H1 (cell line): ENCODE results near the gene ARGLU1. TPM values are rescaled to one million over a fixed set of nuclear protein-coding genes. Genes with fewer than 3 reads are reported as not detected.

ENCODE experiments used
- CTCF ChIA-PET: fragments of 300-600 bp; sonication (Branson Sonifier 250); formaldehyde crosslinking; loops from one replicate; lab custom pipeline; 2021; ENCODE audit not compliant: partially characterized antibody; lab: Charles Lee
- POLR2A ChIA-PET: fragments of 300-600 bp; sonication (Branson Sonifier 250); formaldehyde crosslinking; loops from one replicate; lab custom pipeline; 2021; ENCODE audit warnings: inconsistent platforms; ENCODE audit not compliant: partially characterized antibody; lab: Charles Lee
- DNase-seq, 2 experiments: peaks; one replicate each; pipeline versions ENCODE4 v3.0.0 to v3.0.0-alpha.2; 2010 to 2022; ENCODE audit warnings: low spot score in 2 of 2, low read depth in 1 of 2, mixed read lengths in 1 of 2
- FAIRE-seq: peaks from 2 replicates; lab custom pipeline; 2011; peaks lifted over from hg19 to GRCh38; lab: Jason Lieb, UNC
- H2AFZ ChIP-seq: 2 replicates; pipeline ENCODE4 v1.8.1; 2012; ENCODE audit warnings: low read length, inconsistent platforms
- H2AK5ac ChIP-seq: 2 replicates; pipeline ENCODE4 v1.6.1; 2013; ENCODE audit warnings: low read depth, low read length
- H2BK120ac ChIP-seq: replicated peaks from 2 replicates; pipeline ENCODE3; 2013; ENCODE audit warnings: low read depth, low read length, inconsistent platforms
- H2BK12ac ChIP-seq: 2 replicates; pipeline ENCODE4 v1.6.1; 2013; ENCODE audit warnings: low read depth, low read length
- H2BK15ac ChIP-seq: 2 replicates; pipeline ENCODE4 v1.6.1; 2013; ENCODE audit warnings: low read length
- H2BK20ac ChIP-seq: 2 replicates; pipeline ENCODE4 v1.6.1; 2013; ENCODE audit warnings: low read length
- H2BK5ac ChIP-seq: 2 replicates; pipeline ENCODE4 v1.6.1; 2013; ENCODE audit warnings: low read depth, low read length
- H3K14ac ChIP-seq: 2 replicates; pipeline ENCODE4 v1.6.1; 2013; ENCODE audit warnings: inconsistent platforms; ENCODE audit not compliant: insufficient read length
- H3K18ac ChIP-seq: 2 replicates; pipeline ENCODE4 v1.6.1; 2013; ENCODE audit warnings: low read length; ENCODE audit errors: extremely low read depth
- H3K23ac ChIP-seq: 2 replicates; pipeline ENCODE4 v1.6.1; 2013; ENCODE audit warnings: inconsistent platforms; ENCODE audit not compliant: insufficient read length
- H3K23me2 ChIP-seq: 2 replicates; pipeline ENCODE4 v1.6.1; 2013; ENCODE audit warnings: low read depth, low read length
- H3K27ac ChIP-seq: 2 replicates; pipeline ENCODE4 v1.6.1; 2011; ENCODE audit warnings: low read depth, low read length, inconsistent platforms
- H3K27me3 ChIP-seq, 4 experiments: replicated peaks in 1 of 4; 1 replicate in 1 of 4; 2 replicates in 3 of 4; pipeline versions ENCODE4 v1.6.1 to v1.8.1; 2011 to 2013; ENCODE audit warnings: low read length in 3 of 4, mild to moderate bottlenecking in 3 of 4, inconsistent platforms in 2 of 4, mixed read lengths in 2 of 4, moderate library complexity in 1 of 4; ENCODE audit not compliant: control insufficient read depth in 3 of 4, insufficient read depth in 3 of 4; ENCODE audit errors: extremely low read depth in 1 of 4
- H3K36me3 ChIP-seq, 4 experiments: 2 replicates each; pipeline versions ENCODE4 v1.6.1 to v1.8.1; 2011 to 2013; ENCODE audit warnings: mild to moderate bottlenecking in 4 of 4, low read length in 3 of 4, moderate library complexity in 2 of 4, control low read depth in 1 of 4, inconsistent platforms in 1 of 4; ENCODE audit not compliant: insufficient read depth in 4 of 4, control insufficient read depth in 2 of 4
- H3K4ac ChIP-seq: replicated peaks from 2 replicates; pipeline ENCODE3; 2013; ENCODE audit warnings: low read length, low read depth, mixed read lengths, inconsistent platforms; ENCODE audit not compliant: insufficient read length
- H3K4me1 ChIP-seq, 4 experiments: replicated peaks in 1 of 4; 1 replicate in 1 of 4; 2 replicates in 3 of 4; pipeline versions ENCODE4 v1.6.1 to v1.8.1; 2011 to 2013; ENCODE audit warnings: low read length in 3 of 4, inconsistent platforms in 2 of 4, mixed read lengths in 1 of 4; ENCODE audit not compliant: insufficient read depth in 4 of 4, control insufficient read depth in 3 of 4
- H3K4me2 ChIP-seq, 2 experiments: 2 replicates each; pipeline versions ENCODE4 v1.6.1 to v1.8.1; 2011 to 2013; ENCODE audit warnings: low read depth in 2 of 2, low read length in 2 of 2, control low read depth in 1 of 2, inconsistent platforms in 1 of 2, mild to moderate bottlenecking in 1 of 2; ENCODE audit not compliant: insufficient read depth in 1 of 2
- H3K4me3 ChIP-seq, 4 experiments: fragments of 200-600, 300-600 bp in 1 of 4; sonication (generic), shearing (Covaris generic), sonication (Bioruptor Twin) in 1 of 4; 2 replicates each; pipeline versions ENCODE4 v1.5.1 to v1.8.1; 2011 to 2016; ENCODE audit warnings: low read length in 4 of 4, low read depth in 3 of 4, control low read depth in 2 of 4, inconsistent platforms in 2 of 4, mild to moderate bottlenecking in 2 of 4, mixed read lengths in 1 of 4, moderate library complexity in 1 of 4; ENCODE audit not compliant: insufficient read depth in 2 of 4; ENCODE audit errors: extremely low read depth in 1 of 4
- H3K56ac ChIP-seq: replicated peaks from 2 replicates; pipeline ENCODE3; 2013; ENCODE audit warnings: low read depth, mild to moderate bottlenecking, mixed read lengths, low read length, inconsistent platforms; ENCODE audit not compliant: insufficient read length
- H3K79me1 ChIP-seq: 2 replicates; pipeline ENCODE4 v1.6.1; 2013; ENCODE audit warnings: low read depth, low read length, control low read depth
- H3K79me2 ChIP-seq, 2 experiments: 2 replicates each; pipeline versions ENCODE4 v1.6.1 to v1.8.1; 2012 to 2013; ENCODE audit warnings: low read length in 2 of 2, mild to moderate bottlenecking in 2 of 2, inconsistent platforms in 1 of 2; ENCODE audit not compliant: insufficient read depth in 2 of 2, control insufficient read depth in 1 of 2
- H3K9ac ChIP-seq, 4 experiments: replicated peaks in 1 of 4; 1 replicate in 1 of 4; 2 replicates in 3 of 4; pipeline versions ENCODE4 v1.6.1 to v1.8.1; 2011 to 2013; ENCODE audit warnings: low read depth in 3 of 4, low read length in 3 of 4, control low read depth in 2 of 4, mild to moderate bottlenecking in 2 of 4, moderate library complexity in 2 of 4, inconsistent platforms in 1 of 4; ENCODE audit errors: extremely low read depth in 1 of 4
- H3K9me3 ChIP-seq, 2 experiments: 2 replicates each; pipeline versions ENCODE4 v1.6.1 to v1.8.1; 2012 to 2013; ENCODE audit warnings: mild to moderate bottlenecking in 2 of 2, moderate library complexity in 2 of 2, control low read depth in 1 of 2, inconsistent platforms in 1 of 2, low read depth in 1 of 2, low read length in 1 of 2, mixed read lengths in 1 of 2; ENCODE audit not compliant: insufficient read depth in 2 of 2
- H4K20me1 ChIP-seq, 2 experiments: replicated peaks in 1 of 2; 2 replicates each; pipeline versions ENCODE3 to v1.8.1; 2011 to 2013; ENCODE audit warnings: inconsistent platforms in 2 of 2, low read length in 2 of 2, mild to moderate bottlenecking in 1 of 2; ENCODE audit not compliant: insufficient read depth in 2 of 2, control insufficient read depth in 1 of 2
- H4K5ac ChIP-seq: 2 replicates; pipeline ENCODE4 v1.6.1; 2013; ENCODE audit warnings: low read length, low read depth, mixed read lengths, inconsistent platforms; ENCODE audit not compliant: insufficient read length
- H4K8ac ChIP-seq: 2 replicates; pipeline ENCODE4 v1.8.0; 2013; ENCODE audit warnings: mild to moderate bottlenecking, moderate library complexity, low read length, inconsistent platforms; ENCODE audit not compliant: insufficient read depth; ENCODE audit errors: extremely low read depth
- H4K91ac ChIP-seq: replicated peaks from 2 replicates; pipeline ENCODE3; 2013; ENCODE audit warnings: low read length, mixed read lengths, inconsistent platforms; ENCODE audit not compliant: insufficient read length
- BCL11A ChIP-seq, 2 experiments: IDR thresholded peaks; one replicate each; pipeline ENCODE4 v1.6.1; 2011; ENCODE audit warnings: low read depth in 2 of 2, low read length in 2 of 2, mild to moderate bottlenecking in 2 of 2
- HDAC2 ChIP-seq, 2 experiments: fragments of 300-600 bp in 1 of 2; sonication (generic) in 1 of 2; IDR thresholded peaks; 2 replicates each; pipeline ENCODE4 v1.6.1; 2011 to 2012; ENCODE audit warnings: low read depth in 2 of 2, low read length in 2 of 2, mild to moderate bottlenecking in 2 of 2, moderate library complexity in 2 of 2, borderline replicate concordance in 1 of 2, inconsistent platforms in 1 of 2
- HDAC6 ChIP-seq: IDR thresholded peaks from one replicate; pipeline ENCODE4 v1.7.1; 2012; ENCODE audit warnings: low read depth, mild to moderate bottlenecking, inconsistent platforms, low read length, moderate library complexity
- JUN ChIP-seq: IDR thresholded peaks from 2 replicates; pipeline ENCODE4 v1.6.1; 2011; ENCODE audit warnings: low read depth, mild to moderate bottlenecking, improper control_type of control experiment, low read length
- JUND ChIP-seq: IDR thresholded peaks from 2 replicates; pipeline ENCODE4 v1.6.1; 2011; ENCODE audit warnings: mild to moderate bottlenecking, improper control_type of control experiment, low read length
- POLR2AphosphoS5 ChIP-seq: IDR thresholded peaks from 2 replicates; pipeline ENCODE4 v1.6.1; 2011; ENCODE audit warnings: low read depth, low read length
- SIRT6 ChIP-seq: IDR thresholded peaks from one replicate; pipeline ENCODE4 v1.7.1; 2012; ENCODE audit warnings: low read length, inconsistent platforms
- SP4 ChIP-seq: IDR thresholded peaks from 2 replicates; pipeline ENCODE4 v1.6.1; 2012; ENCODE audit warnings: low read length, inconsistent platforms
- SRF ChIP-seq: IDR thresholded peaks from 2 replicates; pipeline ENCODE4 v1.6.1; 2011; ENCODE audit warnings: mild to moderate bottlenecking, low read depth, low read length, moderate library complexity
- TAF7 ChIP-seq: optimal IDR thresholded peaks from 2 replicates; pipeline ENCODE3; 2011; ENCODE audit warnings: low read depth, mild to moderate bottlenecking, inconsistent platforms, low read length, moderate library complexity, borderline replicate concordance
- WGBS, 2 experiments: shearing (Covaris generic) in 1 of 2; methylation state at CpG; one replicate each; pipeline versions ENCODE4 v1.1.6 to v1.1.7; 2013 to 2015; ENCODE audit warnings: low lambda C conversion rate in 2 of 2, mixed read lengths in 2 of 2, inconsistent platforms in 1 of 2, low coverage in 1 of 2, missing lambda C conversion rate in 1 of 2; ENCODE audit not compliant: insufficient replicate concordance in 2 of 2, insufficient coverage in 1 of 2, insufficient read length in 1 of 2; ENCODE audit errors: extremely low coverage in 1 of 2, missing lambda C conversion rate in 1 of 2; 5-methylcytosine and 5-hydroxymethylcytosine counted together
- polyA plus RNA-seq, 7 experiments: library from polyadenylated mRNA; depleted of rRNA in 3 of 7; stranded (reverse) in 5 of 7; unstranded in 2 of 7; fragments of >200 nt in 5 of 7; fragments of 200-250 nt in 2 of 7; gene quantifications; 1 replicate in 5 of 7; 2 replicates in 1 of 7; 4 replicates in 1 of 7; pipeline versions ENCODE4 v1.2.1 to v1.2.3, GENCODE V29; 2011 to 2013; ENCODE audit warnings: missing spikeins in 2 of 7, mixed read lengths in 2 of 7
- total RNA-seq: library from RNA; stranded (reverse); fragmentation: NEBNext Ultra II Directional; extraction: Animal tissue kit (Norgen Biotek cat#: 25700); gene quantifications from 2 replicates; pipeline ENCODE4 v1.2.1, GENCODE V29; 2021
- TF ChIP-seq, protein P1 (sequence below): IDR thresholded peaks from 2 replicates; pipeline ENCODE4 v1.6.1; 2011; ENCODE audit warnings: low read length, improper control_type of control experiment

Gene ARGLU1
- total and polyA plus RNA-seq, 2 of the 8 experiments (the other 6 are each of a cell fraction or from before 2014, with no cell fraction given), result 47.8 to 84.9 TPM

DNA sequence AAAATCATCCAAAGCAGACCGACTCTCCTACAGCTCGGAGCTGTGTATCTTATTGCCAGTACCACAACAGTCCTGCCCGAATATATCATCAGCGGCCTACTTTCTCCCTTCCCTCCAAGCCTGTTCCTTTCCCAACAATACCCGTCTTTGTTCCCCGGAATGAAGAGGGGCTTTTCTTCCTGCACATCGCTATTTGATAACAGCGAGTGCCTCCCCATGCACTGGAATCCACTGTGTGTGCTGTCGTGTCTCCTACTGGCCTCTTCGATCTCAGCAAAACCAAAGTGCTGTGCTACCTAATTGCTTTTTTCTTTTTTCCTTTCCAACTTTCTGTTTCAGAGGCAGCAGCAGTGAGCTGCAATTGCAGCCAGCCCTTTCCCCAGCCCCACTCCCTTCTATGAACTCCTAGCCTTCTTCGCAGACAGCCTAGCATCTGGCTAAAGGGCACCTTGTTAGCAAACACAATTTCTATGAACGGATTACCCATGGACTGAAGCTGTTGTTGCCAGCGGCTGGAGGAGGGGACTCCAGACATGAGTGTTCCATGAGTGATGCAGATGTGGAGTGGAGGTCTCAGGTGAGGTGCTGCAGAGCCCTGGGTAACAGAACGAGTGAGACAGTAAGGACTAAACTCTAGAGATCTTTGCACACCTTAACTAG, 75.9 kb downstream of the ARGLU1 start:
- H2BK5ac ChIP-seq, result no peak overlapping the region
- H4K91ac ChIP-seq, result no peak overlapping the region
- POLR2A ChIA-PET, result no interaction called here
- no peak overlapping the region for H2BK120ac ChIP-seq
- no peak for DNase-seq
- H2AK5ac ChIP-seq, result no peak overlapping the region
- H3K36me3 ChIP-seq, result peaks cover 3 to 22% (median 15%) of the 10 kb centered on the region in 4 experiments; a peak in 6 of 8 replicates
- H3K9ac ChIP-seq, result no peak overlapping the region
- 86% methylated on average over 14 of the region's 14 CpGs; no CpG with 5 or more reads in 1 of the 2 experiments for WGBS, 2 experiments
- no peaks in the 10 kb centered on the region for H3K9me3 ChIP-seq
- H4K20me1 ChIP-seq, result peaks cover 0 to 5% of the 10 kb centered on the region in 2 experiments
- no peak overlapping the region for H3K18ac ChIP-seq
- H3K27ac ChIP-seq, result no peak overlapping the region
- H3K79me1 ChIP-seq, result no peaks in the 10 kb centered on the region; the same call in 1 of the 2 replicates
- FAIRE-seq, result no peak
- no peak overlapping the region for H4K5ac ChIP-seq
- H4K8ac ChIP-seq, result no peak overlapping the region
- H2BK12ac ChIP-seq, result no peak overlapping the region
- no peak overlapping the region for H2AFZ ChIP-seq
- H2BK15ac ChIP-seq, result no peak overlapping the region
- no peak overlapping the region for H3K23ac ChIP-seq
- no peak overlapping the region for H2BK20ac ChIP-seq
- CTCF ChIA-PET, result no interaction called here
- no peaks in the 10 kb centered on the region for H3K23me2 ChIP-seq
- H3K14ac ChIP-seq, result no peak overlapping the region
- no peak overlapping the region for H3K4ac ChIP-seq
- no peak overlapping the region for H3K4me3 ChIP-seq
- no peaks in the 10 kb centered on the region for H3K79me2 ChIP-seq
- no peak overlapping the region for H3K56ac ChIP-seq
- H3K4me1 ChIP-seq, result peaks cover 0 to 8% (median 0%) of the 10 kb centered on the region in 4 experiments; a peak in 3 of 7 replicates
- H3K27me3 ChIP-seq, result no peaks in the 10 kb centered on the region
- no peak overlapping the region for H3K4me2 ChIP-seq
- TF ChIP-seq, protein P1, sequence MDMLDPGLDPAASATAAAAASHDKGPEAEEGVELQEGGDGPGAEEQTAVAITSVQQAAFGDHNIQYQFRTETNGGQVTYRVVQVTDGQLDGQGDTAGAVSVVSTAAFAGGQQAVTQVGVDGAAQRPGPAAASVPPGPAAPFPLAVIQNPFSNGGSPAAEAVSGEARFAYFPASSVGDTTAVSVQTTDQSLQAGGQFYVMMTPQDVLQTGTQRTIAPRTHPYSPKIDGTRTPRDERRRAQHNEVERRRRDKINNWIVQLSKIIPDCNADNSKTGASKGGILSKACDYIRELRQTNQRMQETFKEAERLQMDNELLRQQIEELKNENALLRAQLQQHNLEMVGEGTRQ, result no peak
- no peak for TF ChIP-seq JUND
- no peak for TF ChIP-seq POLR2AphosphoS5
- TF ChIP-seq TAF7, result no peak
- TF ChIP-seq SIRT6, result no peak
- no peak for TF ChIP-seq BCL11A (IDR thresholded peaks at IDR 0.05; ENCODE audit: low read depth in 2 of 2, low read length in 2 of 2)
- no peak for TF ChIP-seq JUN
- TF ChIP-seq SRF, result no peak
- TF ChIP-seq HDAC2 (IDR thresholded peaks at IDR 0.05; ENCODE audit: borderline replicate concordance in 1 of 2, low read depth in 2 of 2, low read length in 2 of 2), result no peak
- no peak for TF ChIP-seq HDAC6
- TF ChIP-seq SP4, result no peak
